HepG2 (cell line): ENCODE results near the gene CADM4. TPM values are rescaled to one million over a fixed set of nuclear protein-coding genes. Genes with fewer than 3 reads are reported as not detected.

ENCODE experiments used
- ATAC-seq: fragments of 200-7000 bp; cut with Tn5 transposase; 3 replicates; pipeline ENCODE4 v1.9.1; 2020; ENCODE audit warnings: mild to moderate bottlenecking, moderate library complexity
- BruUV-seq: library from RNA; stranded (reverse); fragments of 400-500 nt; replicated peaks from 2 replicates; lab custom pipeline; 2021; lab: Mats Ljungman, UMichigan
- CTCF ChIA-PET: fragments of 300-600 bp; formaldehyde crosslinking; extraction: SDS; loops from one replicate; lab custom pipeline; 2021; ENCODE audit warnings: low total read pairs, inconsistent platforms, low intra/inter-chr PET ratio; lab: Yijun Ruan, JAX
- POLR2A ChIA-PET: fragments of 350-600 bp; sonication (Branson Sonifier 250); formaldehyde crosslinking; loops from one replicate; lab custom pipeline; 2020; ENCODE audit warnings: antibody characterized with exemption, inconsistent platforms; lab: Yijun Ruan, JAX
- DNase-seq: peaks from one replicate; pipeline ENCODE4 v3.0.0-alpha.2; 2015; ENCODE audit warnings: low spot score
- FAIRE-seq: peaks from 3 replicates; lab custom pipeline; 2011; peaks lifted over from hg19 to GRCh38; lab: Jason Lieb, UNC
- H2AFZ ChIP-seq: one replicate; pipeline ENCODE4 v1.6.1; 2011; ENCODE audit warnings: low read length, inconsistent platforms
- H3K27ac ChIP-seq: fragments of 300-600 bp; 3 replicates; pipeline ENCODE4 v1.8.0; 2011; ENCODE audit warnings: mixed run types, mild to moderate bottlenecking, mixed read lengths, low read length, inconsistent platforms; ENCODE audit not compliant: insufficient read depth; ENCODE audit errors: extremely low read length
- H3K27me3 ChIP-seq, 2 experiments: fragments of 200-600 bp in 1 of 2; 2 replicates in 1 of 2; 3 replicates in 1 of 2; pipeline versions ENCODE4 v1.6.0 to v1.8.0; 2011; ENCODE audit warnings: low read length in 2 of 2, mild to moderate bottlenecking in 2 of 2, moderate library complexity in 2 of 2, inconsistent platforms in 1 of 2; ENCODE audit not compliant: insufficient read depth in 2 of 2, control insufficient read depth in 1 of 2
- H3K36me3 ChIP-seq, 2 experiments: fragments of 200-600 bp in 1 of 2; replicated peaks in 1 of 2; 2 replicates in 1 of 2; 3 replicates in 1 of 2; pipeline versions ENCODE4 v1.5.1 to v1.8.0; 2011; ENCODE audit warnings: low read length in 2 of 2, inconsistent platforms in 1 of 2; ENCODE audit not compliant: insufficient read depth in 2 of 2, control insufficient read depth in 1 of 2
- H3K4me1 ChIP-seq: 2 replicates; pipeline ENCODE4 v1.5.1; 2012; ENCODE audit warnings: low read length, inconsistent platforms; ENCODE audit not compliant: insufficient read depth
- H3K4me2 ChIP-seq: 2 replicates; pipeline ENCODE4 v1.6.0; 2011; ENCODE audit warnings: low read depth, low read length, inconsistent platforms
- H3K4me3 ChIP-seq, 3 experiments: fragments of 200-600 bp in 1 of 3; sonication (generic), shearing (Covaris generic) in 1 of 3; replicated peaks in 1 of 3; 2 replicates each; pipeline ENCODE4 v1.5.1; 2011 to 2016; ENCODE audit warnings: low read length in 3 of 3, inconsistent platforms in 2 of 3, low read depth in 2 of 3, mild to moderate bottlenecking in 2 of 3, control low read depth in 1 of 3, mixed read lengths in 1 of 3; ENCODE audit not compliant: insufficient read depth in 1 of 3
- H3K79me2 ChIP-seq: one replicate; pipeline ENCODE4 v1.6.1; 2011; ENCODE audit warnings: low read length, inconsistent platforms; ENCODE audit not compliant: insufficient read depth
- H3K9ac ChIP-seq: 2 replicates; pipeline ENCODE4 v1.6.0; 2011; ENCODE audit warnings: mild to moderate bottlenecking, low read depth, low read length, inconsistent platforms; ENCODE audit not compliant: insufficient read depth
- H3K9me3 ChIP-seq: 2 replicates; pipeline ENCODE4 v1.5.1; 2012; ENCODE audit warnings: mild to moderate bottlenecking, low read length
- H4K20me1 ChIP-seq: 2 replicates; pipeline ENCODE4 v1.6.0; 2011; ENCODE audit warnings: inconsistent platforms, mild to moderate bottlenecking, low read length, moderate library complexity; ENCODE audit not compliant: insufficient read depth
- IRF2 ChIP-seq: IDR thresholded peaks from 2 replicates; pipeline ENCODE4 v1.6.1; 2018; ENCODE audit warnings: missing genetic modification reagents, missing compliant biosample characterization
- RBFOX2 ChIP-seq: fragments of 200-400 bp; formaldehyde crosslinking; IDR thresholded peaks from 2 replicates; pipeline ENCODE4 v1.6.1; 2017; ENCODE audit warnings: low read depth, mild to moderate bottlenecking, low read length
- ZNF501 ChIP-seq: sonication (generic); formaldehyde crosslinking; IDR thresholded peaks from 2 replicates; pipeline ENCODE4 v1.5.1; 2020; ENCODE audit warnings: mild to moderate bottlenecking, moderate library complexity, missing genetic modification reagents
- ZNF670 ChIP-seq: sonication (generic); formaldehyde crosslinking; IDR thresholded peaks from 2 replicates; pipeline ENCODE4 v1.8.0; 2022; ENCODE audit warnings: mild to moderate bottlenecking, missing genetic modification reagents, borderline replicate concordance
- WGBS: methylation state at CpG from one replicate; pipeline ENCODE4 v1.1.6; 2017; ENCODE audit warnings: low lambda C conversion rate; 5-methylcytosine and 5-hydroxymethylcytosine counted together
- in situ Hi-C: cut with HindIII; loops from 2 replicates; pipeline ENCODE4 v1.10.0; 2017; ENCODE audit warnings: low pct_unique_long_range_greater_than_20kb; ENCODE audit not compliant: extremely low pct_ligation_motif_present
- intact Hi-C: fragments of 100-400 bp; cut with micrococcal nuclease; formaldehyde crosslinking; loops from one replicate; pipeline ENCODE4 v1.10.0; 2022; ENCODE audit not compliant: unreplicated experiment
- polyA plus RNA-seq, 8 experiments: library from polyadenylated mRNA; depleted of rRNA in 3 of 8; stranded (reverse) in 7 of 8; unstranded in 1 of 8; fragments of >200 nt; fragmentation: Illumina TruSeq in 4 of 8; extraction: Trizol in 4 of 8; gene quantifications; 2 replicates each; pipeline versions ENCODE4 v1.2.1 to v1.2.3, GENCODE V29; 2011 to 2016; ENCODE audit warnings: low read depth in 4 of 8, missing spikeins in 1 of 8, mixed read lengths in 1 of 8; ENCODE audit not compliant: insufficient read depth in 1 of 8
- total RNA-seq, 5 experiments: library from RNA; depleted of rRNA; stranded (reverse); fragments of >200 nt; fragmentation: Illumina TruSeq; extraction: Trizol; gene quantifications; 2 replicates each; pipeline ENCODE4 v1.2.3, GENCODE V29; 2016; ENCODE audit warnings: low read depth in 1 of 5
- TF ChIP-seq, protein P1 (sequence below): sonication (generic); formaldehyde crosslinking; IDR thresholded peaks from 2 replicates; pipeline ENCODE4 v1.5.0; 2020; ENCODE audit warnings: missing genetic modification reagents, mild to moderate bottlenecking, borderline replicate concordance

CADM4 gene
- total and polyA plus RNA-seq, 2 of the 13 experiments (the other 11 are each of a cell fraction or from before 2014, with no cell fraction given) = 8.5 to 16.0 TPM

DNA sequence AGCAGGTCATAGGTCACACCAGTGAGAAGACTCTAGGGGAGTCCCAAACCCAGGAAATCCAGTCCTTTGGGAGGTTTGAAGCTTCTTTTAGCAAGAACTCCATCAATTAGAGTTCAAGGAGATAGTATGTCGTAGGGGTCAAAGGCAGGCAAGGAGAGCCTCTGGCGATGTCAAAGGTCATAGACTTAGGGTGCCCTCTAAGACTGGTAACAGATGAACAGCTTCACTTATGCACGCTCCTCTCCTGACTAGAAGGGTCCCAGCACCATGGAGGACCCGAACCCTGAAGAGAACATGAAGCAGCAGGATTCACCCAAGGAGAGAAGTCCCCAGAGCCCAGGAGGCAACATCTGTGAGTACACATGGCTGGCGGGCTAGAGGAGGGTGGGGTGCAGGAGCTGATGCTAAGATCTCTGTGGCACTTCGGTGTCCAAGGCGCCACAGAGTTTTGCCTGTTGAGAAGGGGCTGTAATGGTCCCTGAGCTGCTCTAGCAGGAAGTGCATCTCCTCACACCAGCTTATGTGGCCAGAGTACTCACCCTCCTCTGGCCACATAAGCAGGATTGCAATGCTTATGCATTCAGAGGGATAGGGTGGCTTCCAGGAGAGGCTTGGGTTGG lies 42.7 kb downstream of the CADM4 start:
- H3K9me3 ChIP-seq = no peaks in the 10 kb centered on the region
- intact Hi-C loops = loop anchor here (1.0 to 10.0 kb wide), 3 partner anchors 22 to 72 kb away; partner anchors contain the start of genes ETHE1, PINLYP and XRCC1
- FAIRE-seq = no peak
- peak overlapping the region; percentile 88 for H3K9ac ChIP-seq
- WGBS = 0% methylated on average over 4 of the region's 7 CpGs
- no TSS peak for BruUV-seq
- CTCF ChIA-PET = no interaction called here
- H3K4me1 ChIP-seq = peaks cover 19% of the 10 kb centered on the region
- H4K20me1 ChIP-seq = peaks cover 2% of the 10 kb centered on the region; the same call in 1 of the 2 replicates
- H3K36me3 ChIP-seq = peaks cover 7 to 28% of the 10 kb centered on the region in 2 experiments; a peak in 4 of 5 replicates
- H3K27ac ChIP-seq = peak overlapping the region; percentile 94
- peak overlapping the region; percentile 86 for H3K4me2 ChIP-seq
- H3K4me3 ChIP-seq = peak overlapping the region; percentile 69 to 80 (median 71)
- no peak for DNase-seq
- peaks cover 27% of the 10 kb centered on the region for H3K79me2 ChIP-seq
- peak overlapping the region; percentile 55 for H2AFZ ChIP-seq
- in situ Hi-C loops = loop anchor here (5.0 kb wide), 1 partner anchor 55 kb away; no protein-coding TSS in a partner anchor
- TF ChIP-seq, protein P1, sequence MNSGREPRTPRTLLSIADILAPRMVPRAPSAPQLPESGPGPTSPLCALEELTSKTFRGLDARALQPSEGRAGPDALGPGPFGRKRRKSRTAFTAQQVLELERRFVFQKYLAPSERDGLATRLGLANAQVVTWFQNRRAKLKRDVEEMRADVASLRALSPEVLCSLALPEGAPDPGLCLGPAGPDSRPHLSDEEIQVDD (CRISPR knock-in tag) = 0 out of 2 replicates have a peak, but pooled peaks have one; percentile 3
- TF ChIP-seq ZNF670 (0 out of 2 replicates have a peak, but pooled peaks have one; percentile 19), RBFOX2 (no peak), IRF2 (CRISPR knock-in tag) (0 out of 2 replicates have a peak, but pooled peaks have one; percentile 2), ZNF501 (0 out of 2 replicates have a peak, but pooled peaks have one; percentile 6)
- TF ChIP-seq, all 625 proteins: peak for 4
- ATAC-seq = no peak
- no peaks in the 10 kb centered on the region; a peak in 1 of 5 replicates for H3K27me3 ChIP-seq
- POLR2A ChIA-PET = interaction anchor here (0.9 to 1.8 kb wide), 7 partner anchors 10 to 72 kb away, joined by 3 to 17 read pairs (median 6); partner anchors contain the start of gene ZNF575
